Lower lobe of right lung (tissue), 2 donors: ENCODE results near the gene BCL2. TPM values are rescaled to one million over a fixed set of nuclear protein-coding genes. Genes with fewer than 3 reads are reported as not detected.

Experiments used
- ATAC-seq, 2 donors: fragments of 200-7000 bp; cut with Tn5 transposase; one replicate each; pipeline ENCODE4 v1.9.1; 2020 to 2022; ENCODE audit warnings: mild to moderate bottlenecking in 2 of 2, moderate library complexity in 2 of 2
- DNase-seq: peaks from one replicate; pipeline ENCODE4 v3.0.0-alpha.2; 2020
- H3K27ac ChIP-seq: fragments of 200-600 bp; one replicate; pipeline ENCODE4 v1.8.0; 2022
- H3K27me3 ChIP-seq: fragments of 200-600 bp; one replicate; pipeline ENCODE4 v1.8.0; 2022; ENCODE audit warnings: low read depth
- H3K36me3 ChIP-seq: fragments of 200-600 bp; one replicate; pipeline ENCODE4 v1.8.0; 2022; ENCODE audit warnings: mild to moderate bottlenecking
- H3K4me1 ChIP-seq: fragments of 200-600 bp; one replicate; pipeline ENCODE4 v1.8.0; 2022
- H3K4me3 ChIP-seq: fragments of 200-600 bp; one replicate; pipeline ENCODE4 v1.8.0; 2022; ENCODE audit warnings: mild to moderate bottlenecking
- H3K9me3 ChIP-seq: fragments of 200-600 bp; one replicate; pipeline ENCODE4 v1.8.0; 2022
- CTCF ChIP-seq: fragments of 200-600 bp; IDR thresholded peaks from one replicate; pipeline ENCODE4 v1.8.0; 2022; ENCODE audit warnings: antibody characterized with exemption, mild to moderate bottlenecking
- intact Hi-C: fragments of 100-400 bp; cut with DNase I; formaldehyde crosslinking; loops from one replicate; pipeline ENCODE4 v1.11.0; 2022
- total RNA-seq: library from RNA; stranded (reverse); fragmentation: NEBNext Ultra II Directional; extraction: Animal tissue kit (Norgen Biotek cat#: 25700); gene quantifications from one replicate; pipeline ENCODE4 v1.2.1, GENCODE V29; 2021
- donor health status: DM: no; HTN: yes; CAD: no; lungs with severe emphysema.

BCL2 gene
- total RNA-seq, 1 donor from 2014 or later, result 11.0 TPM

- ATAC-seq (no peak), DNase-seq (no peak)
- no peaks in the 10 kb centered on the region for H3K9me3 ChIP-seq
- no peak for TF ChIP-seq CTCF
- intact Hi-C loops, result no loop called here
- H3K36me3 ChIP-seq, result no peaks in the 10 kb centered on the region
- H3K4me1 ChIP-seq, result peaks cover 7% of the 10 kb centered on the region
- H3K27me3 ChIP-seq, result no peaks in the 10 kb centered on the region
- H3K27ac ChIP-seq, result no peak overlapping the region
- H3K4me3 ChIP-seq, result no peak overlapping the region
Measured at GRCh38 chr18:63213936-63214671, 105.5 kb downstream of the BCL2 start.

- H3K4me1 ChIP-seq, result peaks cover 7% of the 10 kb centered on the region
- intact Hi-C loops, result no loop called here
- H3K36me3 ChIP-seq, result no peaks in the 10 kb centered on the region
- H3K27me3 ChIP-seq, result no peaks in the 10 kb centered on the region
- no peaks in the 10 kb centered on the region for H3K9me3 ChIP-seq
- peak in 1 of 2 donors; percentile 47 for ATAC-seq
- no peak for TF ChIP-seq CTCF
- DNase-seq, result no peak
- no peak overlapping the region for H3K4me3 ChIP-seq
- H3K27ac ChIP-seq, result no peak overlapping the region
Measured at GRCh38 chr18:63213331-63213900, 106.2 kb downstream of the BCL2 start.

- Histone ChIP-seq H3K27ac (no peak overlapping the region), H3K9me3 (no peaks in the 10 kb centered on the region), H3K4me1 (peaks cover 18% of the 10 kb centered on the region), H3K27me3 (no peaks in the 10 kb centered on the region), H3K36me3 (no peaks in the 10 kb centered on the region), H3K4me3 (no peak overlapping the region)
- TF ChIP-seq CTCF, result no peak
- ATAC-seq (no peak), DNase-seq (no peak)
- intact Hi-C loops, result no loop called here
Measured at GRCh38 chr18:63210521-63210920, 109.0 kb downstream of the BCL2 start.

GRCh38 chr18:63208676-63209075 lies 110.9 kb downstream of the BCL2 start:
- no peaks in the 10 kb centered on the region for H3K9me3 ChIP-seq
- TF ChIP-seq CTCF, result no peak
- no peak overlapping the region for H3K4me3 ChIP-seq
- no peak for ATAC-seq
- no peaks in the 10 kb centered on the region for H3K36me3 ChIP-seq
- DNase-seq, result no peak
- intact Hi-C loops, result no loop called here
- H3K27ac ChIP-seq, result no peak overlapping the region
- H3K4me1 ChIP-seq, result peaks cover 16% of the 10 kb centered on the region
- H3K27me3 ChIP-seq, result no peaks in the 10 kb centered on the region

GRCh38 chr18:63207835-63208234 lies 111.7 kb downstream of the BCL2 start:
- H3K36me3 ChIP-seq, result no peaks in the 10 kb centered on the region
- ATAC-seq, result no peak
- H3K4me3 ChIP-seq, result no peak overlapping the region
- TF ChIP-seq CTCF, result no peak
- intact Hi-C loops, result no loop called here
- peaks cover 12% of the 10 kb centered on the region for H3K4me1 ChIP-seq
- H3K27ac ChIP-seq, result no peak overlapping the region
- no peaks in the 10 kb centered on the region for H3K9me3 ChIP-seq
- no peak for DNase-seq
- H3K27me3 ChIP-seq, result no peaks in the 10 kb centered on the region
